OCI-LY7 (cell line): ENCODE results near the gene CFAP57.

Experiments used
- CTCF ChIP-seq: fragments of 200-600 bp; sonication (generic); conservative IDR thresholded peaks from 2 replicates; pipeline ENCODE4 v1.5.1; 2014; ENCODE audit warnings: mild to moderate bottlenecking, antibody characterized with exemption, low read length, moderate library complexity, mixed read lengths
- EZH2phosphoT487 ChIP-seq: fragments of 200-600 bp; sonication (generic); IDR thresholded peaks from 2 replicates; pipeline ENCODE4 v1.6.1; 2018; ENCODE audit warnings: low read depth, borderline replicate concordance, mild to moderate bottlenecking, mixed run types, antibody characterized with exemption, low read length, moderate library complexity, mixed read lengths

GRCh38 chr1:43137445-43138052 is 34.6 kb upstream of the CFAP57 start:
- no peak for TF ChIP-seq CTCF
- no peak for TF ChIP-seq EZH2phosphoT487
